Measurements from ENCODE around the gene EEIG2. TPM values are rescaled to one million over a fixed set of nuclear protein-coding genes. Genes with fewer than 3 reads are reported as not detected.

Gene EEIG2
- total RNA-seq: 10 to 100 TPM in 3 of 4 donors, 1 to 10 TPM in 1; 9.0 to 22.3 (median 15.0) TPM

DNA sequence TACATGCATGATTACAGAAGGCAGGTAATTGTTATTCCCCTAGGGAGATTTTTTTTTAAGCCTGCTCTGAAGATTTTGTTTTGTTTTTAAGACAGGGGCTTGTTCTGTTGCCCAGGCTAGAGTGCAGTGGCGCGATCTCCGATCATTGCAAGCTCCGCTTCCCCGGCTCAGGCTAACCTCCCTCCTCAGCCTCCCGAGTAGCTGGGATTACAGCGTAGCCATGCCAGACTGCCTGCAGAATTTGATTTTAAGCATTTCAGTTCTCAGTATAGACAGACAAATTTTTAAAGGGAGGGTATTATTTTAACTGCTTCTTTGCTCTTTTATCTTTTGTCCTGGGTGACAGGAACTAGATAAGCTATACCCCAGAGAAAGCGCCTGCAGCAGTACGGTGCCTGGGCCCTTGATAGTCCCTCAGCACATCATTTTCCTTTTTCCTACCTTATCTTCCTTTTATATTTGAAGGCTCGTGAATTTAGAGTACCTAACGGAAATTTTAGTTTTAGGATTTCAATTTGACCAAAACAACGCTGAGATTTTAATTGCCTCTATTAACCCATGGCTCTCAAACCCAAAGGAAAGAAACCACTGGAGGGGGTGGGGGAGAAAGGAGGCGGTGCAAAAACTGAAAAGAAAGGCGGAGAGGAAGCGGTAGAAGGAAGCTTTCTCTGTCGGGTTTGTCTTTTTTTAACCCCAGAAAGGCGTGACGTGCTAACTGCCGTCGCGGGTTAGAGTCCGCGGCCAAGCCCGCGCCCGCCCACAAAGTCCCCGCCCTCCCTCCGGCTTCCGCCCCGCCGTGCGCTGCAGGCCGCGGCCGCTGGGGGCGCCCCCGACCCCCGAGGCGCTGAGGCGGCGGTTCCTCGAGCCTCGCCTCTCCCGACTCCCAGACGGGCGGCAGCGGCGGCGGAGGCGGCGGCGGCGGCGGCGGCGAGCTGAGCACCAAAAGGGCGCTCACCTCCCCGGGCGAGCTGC is at the start of gene EEIG2:
EEIG2 (plus strand) TSS at position 886 of the 972 bp plus-strand sequence. CDS start 329 bp downstream, outside the sequence.
- TF ChIP-seq, protein P1, sequence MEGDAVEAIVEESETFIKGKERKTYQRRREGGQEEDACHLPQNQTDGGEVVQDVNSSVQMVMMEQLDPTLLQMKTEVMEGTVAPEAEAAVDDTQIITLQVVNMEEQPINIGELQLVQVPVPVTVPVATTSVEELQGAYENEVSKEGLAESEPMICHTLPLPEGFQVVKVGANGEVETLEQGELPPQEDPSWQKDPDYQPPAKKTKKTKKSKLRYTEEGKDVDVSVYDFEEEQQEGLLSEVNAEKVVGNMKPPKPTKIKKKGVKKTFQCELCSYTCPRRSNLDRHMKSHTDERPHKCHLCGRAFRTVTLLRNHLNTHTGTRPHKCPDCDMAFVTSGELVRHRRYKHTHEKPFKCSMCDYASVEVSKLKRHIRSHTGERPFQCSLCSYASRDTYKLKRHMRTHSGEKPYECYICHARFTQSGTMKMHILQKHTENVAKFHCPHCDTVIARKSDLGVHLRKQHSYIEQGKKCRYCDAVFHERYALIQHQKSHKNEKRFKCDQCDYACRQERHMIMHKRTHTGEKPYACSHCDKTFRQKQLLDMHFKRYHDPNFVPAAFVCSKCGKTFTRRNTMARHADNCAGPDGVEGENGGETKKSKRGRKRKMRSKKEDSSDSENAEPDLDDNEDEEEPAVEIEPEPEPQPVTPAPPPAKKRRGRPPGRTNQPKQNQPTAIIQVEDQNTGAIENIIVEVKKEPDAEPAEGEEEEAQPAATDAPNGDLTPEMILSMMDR (IDR thresholded peaks at IDR 0.05; ENCODE audit: low read depth): no peak

DNA sequence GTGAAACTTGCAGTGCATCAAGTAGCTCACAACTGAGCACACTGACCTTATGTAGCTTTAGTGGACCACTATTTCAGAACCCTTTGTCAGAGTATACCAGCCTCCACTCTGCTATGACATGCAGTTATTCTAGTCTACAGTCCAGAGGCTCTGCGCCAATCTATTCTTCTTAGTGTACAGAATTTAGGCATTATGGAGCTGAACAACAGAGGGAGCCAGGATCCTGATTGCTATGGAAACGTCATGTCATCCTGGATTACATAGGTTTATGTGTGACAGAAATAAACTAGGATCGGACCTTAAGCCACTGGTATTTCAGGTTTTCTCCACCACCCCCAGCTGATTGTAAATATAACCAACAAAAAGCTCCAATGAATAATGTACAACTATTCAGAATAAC is 48.1 kb upstream of the EEIG2 start:
- TF ChIP-seq, protein P1 (IDR thresholded peaks at IDR 0.05; ENCODE audit: low read depth): no peak

DNA sequence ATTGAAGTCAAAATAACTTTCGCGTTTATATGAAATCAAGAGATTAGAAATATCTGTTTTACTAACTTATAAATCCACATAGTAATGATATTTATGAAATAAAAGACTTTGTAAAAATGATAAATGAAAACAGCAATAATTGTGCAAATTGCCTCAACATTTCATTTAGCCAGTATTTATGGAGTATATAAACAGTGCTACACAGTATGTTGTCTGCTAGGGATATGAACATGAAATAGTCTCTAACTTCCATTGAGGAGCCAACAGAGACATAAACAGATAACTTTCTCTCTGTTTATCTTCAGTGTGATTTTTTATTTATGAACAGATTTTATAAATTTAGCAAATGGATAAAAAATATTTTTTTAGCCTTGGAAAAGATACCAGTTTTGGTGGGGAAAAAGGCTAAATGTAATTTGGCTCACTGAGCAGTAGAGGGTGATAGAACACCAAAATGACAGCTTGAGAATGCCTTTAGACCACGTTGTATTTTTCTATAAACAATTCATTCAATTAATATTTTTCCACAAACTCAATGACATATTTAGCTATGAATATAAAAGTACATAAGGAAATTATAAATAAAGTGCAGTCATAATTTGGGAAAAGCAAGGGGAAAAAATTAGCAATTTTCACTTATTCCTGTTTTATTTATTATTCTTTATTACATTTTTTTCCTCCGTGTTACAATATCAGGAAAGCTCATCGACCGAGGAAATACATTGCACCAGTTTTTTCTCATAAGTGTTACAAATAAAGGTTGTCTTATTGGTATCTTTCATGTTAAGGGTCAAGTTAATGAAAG is 47.5 kb upstream of the EEIG2 start:
- TF ChIP-seq, protein P1 (IDR thresholded peaks at IDR 0.05; ENCODE audit: low read depth): no peak

DNA sequence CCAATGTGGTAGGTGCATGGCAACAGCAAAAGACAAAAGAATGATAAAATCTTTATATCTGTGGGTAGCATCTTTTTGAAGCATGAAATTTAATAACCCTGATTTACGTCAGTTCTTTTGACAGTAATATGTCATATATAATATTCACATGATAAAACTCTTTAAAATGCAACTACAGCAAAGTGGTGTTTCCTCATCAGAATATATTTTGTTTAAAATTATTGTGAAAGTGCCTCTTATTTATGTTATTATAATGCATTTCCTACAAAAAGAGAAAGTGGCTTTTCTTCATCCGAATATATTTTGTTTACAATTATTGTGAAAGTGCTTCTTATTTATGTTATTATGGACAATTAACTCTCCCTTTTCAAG is 46.9 kb upstream of the EEIG2 start:
- TF ChIP-seq, protein P1 (IDR thresholded peaks at IDR 0.05; ENCODE audit: low read depth): no peak

DNA sequence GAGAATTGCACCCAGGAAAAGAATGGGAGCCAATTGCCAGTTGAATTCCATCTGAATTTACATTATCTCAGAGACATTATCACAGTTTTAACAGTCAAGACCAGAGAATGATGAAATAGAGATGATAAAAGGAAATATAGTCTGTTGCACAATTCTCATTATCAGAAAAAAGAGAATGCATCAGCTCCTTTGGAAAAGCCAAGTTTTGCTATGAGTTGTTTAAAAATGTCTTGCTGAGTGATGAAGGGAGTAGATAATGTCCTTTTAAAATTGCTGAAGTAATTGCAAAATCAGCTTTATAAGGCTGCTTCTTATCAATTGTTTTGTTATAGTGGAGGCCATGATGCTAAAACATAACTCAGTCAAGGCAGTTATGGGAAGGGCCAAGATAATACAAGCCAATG is 37.9 kb upstream of the EEIG2 start:
- TF ChIP-seq, protein P1 (IDR thresholded peaks at IDR 0.05; ENCODE audit: low read depth): no peak

DNA sequence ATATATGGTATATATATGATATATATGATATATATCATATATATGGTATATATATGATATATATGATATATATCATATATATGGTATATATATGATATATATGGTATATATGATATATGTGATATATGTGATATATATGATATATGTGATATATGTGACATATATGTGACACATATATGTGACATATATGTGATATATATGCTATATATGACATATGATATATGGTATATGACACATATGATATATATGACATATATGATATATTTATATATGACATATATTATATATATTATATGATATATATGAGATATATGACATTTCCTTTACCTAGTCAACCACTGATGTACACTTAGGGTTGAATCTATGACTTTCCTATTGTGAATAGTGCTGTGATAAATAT is 36.1 kb upstream of the EEIG2 start:
- TF ChIP-seq, protein P1 (IDR thresholded peaks at IDR 0.05; ENCODE audit: low read depth): no peak

DNA sequence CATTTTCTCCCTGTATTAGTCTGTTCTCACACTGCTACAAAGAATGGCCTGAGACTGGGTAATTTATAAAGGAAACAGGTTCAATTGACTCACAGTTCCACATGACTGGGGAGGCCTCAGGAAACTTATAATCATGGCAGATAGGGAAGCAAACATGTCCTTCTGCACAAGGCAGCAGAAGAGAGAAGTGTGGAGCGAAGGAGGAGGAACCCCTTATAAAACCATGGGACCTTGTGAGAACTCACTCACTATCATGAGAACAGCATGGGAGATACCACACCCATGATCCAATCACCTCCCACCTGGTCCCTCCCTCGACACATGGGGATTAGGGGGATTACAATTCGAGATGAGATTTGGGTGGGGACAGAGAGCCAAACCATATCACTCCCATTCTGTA is 35.2 kb upstream of the EEIG2 start:
- TF ChIP-seq, protein P1 (IDR thresholded peaks at IDR 0.05; ENCODE audit: low read depth): no peak
